Measurements from ENCODE around the gene LCE2B. TPM values are rescaled to one million over a fixed set of nuclear protein-coding genes. Genes with fewer than 3 reads are reported as not detected.

The LCE2B gene
- total and polyA plus RNA-seq, 2 experiments from 2014 or later = not detected

- Histone ChIP-seq H3K27ac (ENCODE audit: low read depth) (no peak overlapping the region), H3K9me2 (ENCODE audit: insufficient read depth) (no peaks in the 10 kb centered on the region), H4K20me1 (replicated peaks; ENCODE audit: insufficient read depth) (no peaks in the 10 kb centered on the region), H3K79me2 (replicated peaks; ENCODE audit: insufficient read depth) (no peaks in the 10 kb centered on the region), H3K4me2 (no peak overlapping the region), H3K27me3 (ENCODE audit: insufficient read depth) (no peaks in the 10 kb centered on the region), H3K4me3 (no peak overlapping the region), H3K36me3 (ENCODE audit: insufficient read depth) (no peaks in the 10 kb centered on the region), H2AFZ (no peak overlapping the region), H3K4me1 (ENCODE audit: insufficient read depth) (no peaks in the 10 kb centered on the region), H3F3A (replicated peaks; ENCODE audit: low read depth) (no peaks in the 10 kb centered on the region)
- H3K4me1 Mint-ChIP-seq = no peaks in the 10 kb centered on the region
- H3K36me3 Mint-ChIP-seq (ENCODE audit: low read depth) = no peaks in the 10 kb centered on the region
- no peak overlapping the region for H3K27ac Mint-ChIP-seq
- ATAC-seq (no peak), DNase-seq (ENCODE audit: low spot score) (no peak)
- no peak overlapping the region for H3K4me3 Mint-ChIP-seq
- H3K27me3 Mint-ChIP-seq (ENCODE audit: insufficient read depth, low read depth, poor library complexity) = no peaks in the 10 kb centered on the region
- no peaks in the 10 kb centered on the region for H3K9me3 Mint-ChIP-seq
- TF ChIP-seq CREB1 (CRISPR knock-in tag; IDR thresholded peaks at IDR 0.05; ENCODE audit: low read depth) (no peak), STAT1 (IDR thresholded peaks at IDR 0.05; ENCODE audit: unreplicated experiment) (no peak), EZH2phosphoT487 (IDR thresholded peaks at IDR 0.05; ENCODE audit: unreplicated experiment) (no peak), ZNF114 (CRISPR knock-in tag; IDR thresholded peaks at IDR 0.05) (no peak), POLR2AphosphoS5 (IDR thresholded peaks at IDR 0.05; ENCODE audit: low read depth) (no peak)
These were observed 2.1 kb upstream of the LCE2B start for GRCh38 chr1:152683846-152684245.

GRCh38 chr1:152697701-152698600, 12.0 kb downstream of the LCE2B start, which contains the start of gene LCE2A:
Gene LCE2A (plus strand): TSS chr1:152698345. CDS start chr1:152698902, 557 bp downstream.
- H3K79me2 ChIP-seq (replicated peaks; ENCODE audit: insufficient read depth) = no peaks in the 10 kb centered on the region
- H3K27me3 ChIP-seq (ENCODE audit: insufficient read depth) = no peaks in the 10 kb centered on the region
- H3K27me3 Mint-ChIP-seq (ENCODE audit: insufficient read depth, low read depth, poor library complexity) = peaks cover 2% of the 10 kb centered on the region
- H3K4me3 ChIP-seq = no peak within 1 kb of the TSS
- H3F3A ChIP-seq (replicated peaks; ENCODE audit: low read depth) = no peaks in the 10 kb centered on the region
- peak; percentile 5 for DNase-seq (ENCODE audit: low spot score)
- no peaks in the 10 kb centered on the region for H3K4me1 ChIP-seq (ENCODE audit: insufficient read depth)
- H3K27ac ChIP-seq (ENCODE audit: low read depth) = no peak within 1 kb of the TSS
- 0 out of 2 replicates have a peak, but pooled peaks cover 6% of the 10 kb centered on the region for H3K9me2 ChIP-seq (ENCODE audit: insufficient read depth)
- H3K36me3 ChIP-seq (ENCODE audit: insufficient read depth) = no peaks in the 10 kb centered on the region
- H4K20me1 ChIP-seq (replicated peaks; ENCODE audit: insufficient read depth) = no peaks in the 10 kb centered on the region
- H3K27ac Mint-ChIP-seq = no peak within 1 kb of the TSS
- H3K9me3 Mint-ChIP-seq = peaks cover 7% of the 10 kb centered on the region
- H3K4me2 ChIP-seq = no peak within 1 kb of the TSS
- no peaks in the 10 kb centered on the region for H3K4me1 Mint-ChIP-seq
- ATAC-seq = no peak
- no peak within 1 kb of the TSS for H3K4me3 Mint-ChIP-seq
- H3K36me3 Mint-ChIP-seq (ENCODE audit: low read depth) = no peaks in the 10 kb centered on the region
- H2AFZ ChIP-seq = no peak within 1 kb of the TSS
- TF ChIP-seq NANOG (IDR thresholded peaks at IDR 0.05; ENCODE audit: borderline replicate concordance) (no peak), ZNF114 (CRISPR knock-in tag; IDR thresholded peaks at IDR 0.05) (no peak), STAT1 (IDR thresholded peaks at IDR 0.05; ENCODE audit: unreplicated experiment) (no peak), CREB1 (CRISPR knock-in tag; IDR thresholded peaks at IDR 0.05; ENCODE audit: low read depth) (no peak), ZNF331 (CRISPR knock-in tag; IDR thresholded peaks at IDR 0.05; ENCODE audit: low read depth) (no peak), EZH2 (IDR thresholded peaks at IDR 0.05; ENCODE audit: low read depth, unreplicated experiment) (no peak)
- TF ChIP-seq, protein P1, sequence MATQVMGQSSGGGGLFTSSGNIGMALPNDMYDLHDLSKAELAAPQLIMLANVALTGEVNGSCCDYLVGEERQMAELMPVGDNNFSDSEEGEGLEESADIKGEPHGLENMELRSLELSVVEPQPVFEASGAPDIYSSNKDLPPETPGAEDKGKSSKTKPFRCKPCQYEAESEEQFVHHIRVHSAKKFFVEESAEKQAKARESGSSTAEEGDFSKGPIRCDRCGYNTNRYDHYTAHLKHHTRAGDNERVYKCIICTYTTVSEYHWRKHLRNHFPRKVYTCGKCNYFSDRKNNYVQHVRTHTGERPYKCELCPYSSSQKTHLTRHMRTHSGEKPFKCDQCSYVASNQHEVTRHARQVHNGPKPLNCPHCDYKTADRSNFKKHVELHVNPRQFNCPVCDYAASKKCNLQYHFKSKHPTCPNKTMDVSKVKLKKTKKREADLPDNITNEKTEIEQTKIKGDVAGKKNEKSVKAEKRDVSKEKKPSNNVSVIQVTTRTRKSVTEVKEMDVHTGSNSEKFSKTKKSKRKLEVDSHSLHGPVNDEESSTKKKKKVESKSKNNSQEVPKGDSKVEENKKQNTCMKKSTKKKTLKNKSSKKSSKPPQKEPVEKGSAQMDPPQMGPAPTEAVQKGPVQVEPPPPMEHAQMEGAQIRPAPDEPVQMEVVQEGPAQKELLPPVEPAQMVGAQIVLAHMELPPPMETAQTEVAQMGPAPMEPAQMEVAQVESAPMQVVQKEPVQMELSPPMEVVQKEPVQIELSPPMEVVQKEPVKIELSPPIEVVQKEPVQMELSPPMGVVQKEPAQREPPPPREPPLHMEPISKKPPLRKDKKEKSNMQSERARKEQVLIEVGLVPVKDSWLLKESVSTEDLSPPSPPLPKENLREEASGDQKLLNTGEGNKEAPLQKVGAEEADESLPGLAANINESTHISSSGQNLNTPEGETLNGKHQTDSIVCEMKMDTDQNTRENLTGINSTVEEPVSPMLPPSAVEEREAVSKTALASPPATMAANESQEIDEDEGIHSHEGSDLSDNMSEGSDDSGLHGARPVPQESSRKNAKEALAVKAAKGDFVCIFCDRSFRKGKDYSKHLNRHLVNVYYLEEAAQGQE (IDR thresholded peaks at IDR 0.05; ENCODE audit: unreplicated experiment) = no peak
- TF ChIP-seq, protein P2, sequence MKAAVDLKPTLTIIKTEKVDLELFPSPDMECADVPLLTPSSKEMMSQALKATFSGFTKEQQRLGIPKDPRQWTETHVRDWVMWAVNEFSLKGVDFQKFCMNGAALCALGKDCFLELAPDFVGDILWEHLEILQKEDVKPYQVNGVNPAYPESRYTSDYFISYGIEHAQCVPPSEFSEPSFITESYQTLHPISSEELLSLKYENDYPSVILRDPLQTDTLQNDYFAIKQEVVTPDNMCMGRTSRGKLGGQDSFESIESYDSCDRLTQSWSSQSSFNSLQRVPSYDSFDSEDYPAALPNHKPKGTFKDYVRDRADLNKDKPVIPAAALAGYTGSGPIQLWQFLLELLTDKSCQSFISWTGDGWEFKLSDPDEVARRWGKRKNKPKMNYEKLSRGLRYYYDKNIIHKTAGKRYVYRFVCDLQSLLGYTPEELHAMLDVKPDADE (IDR thresholded peaks at IDR 0.05) = no peak

All from GM23338 (cell line).